GM19193 (cell line): ENCODE measurements around the gene MLLT3.

ENCODE experiments used
- POLR2A ChIP-seq: IDR thresholded peaks from 4 replicates; pipeline ENCODE4 v1.6.1; 2011; ENCODE audit not compliant: insufficient read depth, insufficient read length; ENCODE audit errors: extremely low read depth

Gene MLLT3

GRCh38 chr9:20500101-20500500 is 122.2 kb downstream of the MLLT3 start:
- no peak for TF ChIP-seq POLR2A

GRCh38 chr9:20499013-20499412 is 123.3 kb downstream of the MLLT3 start:
- no peak for TF ChIP-seq POLR2A

DNA sequence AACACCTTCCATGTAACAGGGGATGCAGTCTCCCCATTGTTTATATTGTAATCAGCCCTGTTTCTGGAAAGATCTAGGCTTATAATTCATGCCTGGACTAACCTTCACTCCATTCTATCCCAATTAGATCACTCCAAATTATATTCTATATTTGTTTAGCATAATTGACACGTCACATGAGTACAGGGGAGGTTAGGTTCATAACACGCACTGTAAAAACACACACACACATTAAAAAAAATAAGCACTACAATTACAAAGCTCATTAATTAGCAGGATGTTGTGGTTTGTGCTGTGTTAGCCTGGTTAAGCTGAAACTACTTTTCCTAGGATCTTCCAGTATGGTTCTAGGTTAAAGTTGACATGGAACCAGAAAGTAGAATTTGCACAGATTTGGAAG is 126.0 kb downstream of the MLLT3 start:
- no peak for TF ChIP-seq POLR2A

DNA sequence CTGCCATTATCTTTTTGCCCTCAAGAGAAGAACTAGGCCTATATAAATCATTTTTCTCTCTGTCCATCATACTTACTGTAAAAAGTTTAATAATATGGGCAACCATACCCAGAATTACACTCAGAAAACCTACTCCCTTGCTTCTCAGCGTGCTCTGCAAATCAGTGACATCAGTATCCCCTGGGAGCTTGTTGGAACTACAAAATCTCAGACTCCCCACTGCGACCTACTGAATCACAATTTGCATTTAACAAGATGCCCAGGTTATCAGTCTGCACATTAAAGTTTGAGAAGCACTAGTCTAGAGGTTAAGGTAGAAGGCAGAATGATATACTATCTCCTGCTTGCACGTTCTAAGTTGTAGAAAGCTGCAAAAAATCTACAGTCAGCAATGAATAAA is 127.2 kb downstream of the MLLT3 start:
- TF ChIP-seq POLR2A, result no peak

DNA sequence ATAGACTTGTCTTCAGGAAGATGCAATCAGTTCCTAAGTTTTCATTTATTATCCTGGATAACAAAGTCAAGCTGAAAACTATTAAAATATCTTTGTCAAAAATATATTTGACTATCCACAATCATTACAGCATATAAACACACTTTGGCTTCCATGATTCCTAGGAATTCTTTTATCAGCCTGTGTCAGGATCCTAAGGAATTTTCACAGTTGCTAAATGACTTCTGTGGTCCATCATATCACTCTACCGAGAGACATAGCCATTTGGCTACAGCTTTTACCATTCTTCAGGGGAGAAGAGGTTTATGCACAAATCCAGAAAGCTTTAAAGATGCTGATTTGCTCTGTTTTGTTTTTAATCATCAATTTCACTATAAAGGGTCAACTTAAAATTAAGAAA is 128.3 kb downstream of the MLLT3 start:
- TF ChIP-seq POLR2A, result no peak

DNA sequence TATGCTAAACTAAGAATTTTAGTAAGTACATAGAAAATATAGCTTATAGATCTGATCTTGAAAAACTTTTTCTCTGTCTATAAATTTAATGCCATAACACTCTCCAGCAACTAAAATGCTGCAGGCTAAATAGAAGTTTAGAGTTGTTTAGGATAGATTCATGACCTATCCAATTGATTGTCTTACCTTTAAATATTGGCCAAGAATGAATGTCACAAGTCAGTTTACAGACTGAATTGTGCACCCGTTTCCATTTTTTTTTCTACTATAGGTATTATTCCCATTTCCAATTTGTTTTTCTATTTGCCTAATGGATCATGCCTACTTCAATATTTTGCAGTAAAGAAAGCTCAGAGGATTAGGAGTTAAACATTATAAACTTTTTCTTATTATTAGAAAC is 129.5 kb downstream of the MLLT3 start:
- no peak for TF ChIP-seq POLR2A

GRCh38 chr9:20491612-20492011 is 130.7 kb downstream of the MLLT3 start:
- no peak for TF ChIP-seq POLR2A

GRCh38 chr9:20490246-20490834 is 132.0 kb downstream of the MLLT3 start:
- no peak for TF ChIP-seq POLR2A

GRCh38 chr9:20488691-20489090 is 133.6 kb downstream of the MLLT3 start:
- no peak for TF ChIP-seq POLR2A

DNA sequence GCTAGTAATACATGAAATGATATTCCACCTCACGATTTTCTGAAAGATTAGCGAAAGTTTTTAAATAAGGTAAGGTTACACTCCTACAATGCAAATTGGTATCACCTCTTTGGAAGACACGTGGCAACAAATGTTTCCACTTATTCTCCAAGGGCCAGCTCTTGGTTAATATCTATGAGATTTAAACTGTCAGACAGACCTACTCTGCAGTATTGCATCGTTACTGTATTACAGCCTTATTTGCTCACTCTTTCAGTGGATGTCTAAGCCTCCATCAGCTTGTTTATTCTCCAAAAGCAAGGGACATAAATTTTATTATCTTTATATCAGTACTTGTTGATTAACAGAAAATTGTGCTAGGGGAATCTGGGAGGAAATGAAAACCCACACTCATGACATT is 135.7 kb downstream of the MLLT3 start:
- TF ChIP-seq POLR2A, result no peak

DNA sequence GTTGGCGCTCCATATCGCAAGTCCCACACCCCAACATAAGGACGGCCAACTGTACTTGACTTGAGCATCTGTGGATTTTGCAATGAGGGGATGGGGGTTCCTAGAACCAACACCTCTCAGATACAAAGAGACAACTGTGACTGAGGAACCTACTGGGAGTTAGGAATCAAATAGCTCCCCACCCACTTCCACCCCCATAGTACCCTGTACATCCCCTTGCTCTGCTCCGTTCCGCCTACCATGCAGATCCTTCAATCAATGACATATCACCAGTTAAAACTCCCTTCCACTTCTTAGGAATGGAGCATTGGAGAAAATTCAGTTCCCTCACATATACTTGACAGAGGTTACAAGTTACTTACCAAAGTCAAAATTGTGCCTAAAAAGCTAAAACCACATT is 140.9 kb downstream of the MLLT3 start:
- TF ChIP-seq POLR2A, result no peak

GRCh38 chr9:20480249-20480648 is 142.1 kb downstream of the MLLT3 start:
- TF ChIP-seq POLR2A, result no peak

DNA sequence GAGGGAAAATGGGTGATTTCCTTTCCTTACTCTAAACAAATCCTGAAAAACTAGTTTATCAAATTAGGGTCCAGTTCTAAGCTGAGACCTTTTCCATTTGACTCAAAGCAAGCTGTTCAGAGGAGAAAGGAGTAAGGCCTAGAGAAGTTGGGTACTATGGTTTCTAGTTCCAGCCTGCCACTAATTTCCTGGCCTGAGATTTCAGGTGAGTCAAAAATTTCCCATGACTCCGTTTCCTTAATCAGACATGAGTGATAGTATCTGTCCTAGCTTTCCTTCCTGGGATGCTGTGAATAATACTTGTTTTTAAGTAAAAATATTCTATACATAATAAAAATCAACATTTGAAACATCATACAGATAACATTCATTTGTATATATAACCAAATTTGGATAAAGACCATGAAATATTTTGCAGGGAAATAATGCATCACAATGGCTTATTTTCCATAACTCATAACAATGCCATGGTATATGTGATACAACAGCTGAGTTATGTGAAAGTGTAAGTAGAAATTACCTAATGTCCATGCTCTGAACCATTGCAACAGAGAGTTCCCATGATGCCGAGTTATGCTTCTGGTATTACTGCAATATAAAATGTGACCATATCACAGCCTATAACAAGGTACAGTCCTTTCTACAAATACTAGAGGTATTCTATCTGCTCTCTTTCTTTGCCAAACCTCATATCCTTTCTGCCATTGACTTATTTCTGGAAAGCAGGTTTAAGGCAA is 142.7 kb downstream of the MLLT3 start:
- no peak for TF ChIP-seq POLR2A

GRCh38 chr9:20478786-20479185 is 143.5 kb downstream of the MLLT3 start:
- no peak for TF ChIP-seq POLR2A

DNA sequence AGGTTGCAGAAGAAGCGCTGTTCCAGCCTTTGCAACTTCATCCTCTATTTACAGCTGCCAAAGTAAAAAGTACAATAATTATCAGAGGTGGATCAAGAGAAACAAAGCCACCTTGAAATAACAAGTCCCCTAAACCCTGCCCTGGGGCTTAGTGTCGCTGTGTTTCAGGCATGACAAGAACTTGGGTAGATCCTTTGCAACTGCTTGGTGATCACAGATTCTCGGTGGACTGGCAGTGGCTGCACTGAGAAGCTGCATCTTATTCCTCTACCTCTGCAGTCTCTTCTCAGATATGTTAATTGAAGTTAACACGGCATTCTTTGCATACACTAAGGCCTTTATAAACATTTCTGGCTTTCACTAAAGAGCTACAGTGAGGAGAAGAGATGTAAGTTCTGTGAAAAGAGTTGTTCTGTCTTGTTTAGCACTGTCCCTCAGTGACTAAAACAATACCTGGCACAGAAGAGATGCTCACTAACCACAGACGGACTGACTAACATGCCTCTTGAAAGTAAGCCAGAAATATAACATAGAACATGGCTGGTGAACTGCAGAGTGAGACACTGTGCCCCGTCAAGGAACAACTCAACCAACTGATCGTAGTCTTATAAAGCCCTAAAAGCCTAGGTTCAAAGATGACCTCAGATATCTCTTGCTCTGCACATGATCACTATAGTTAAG is 144.2 kb downstream of the MLLT3 start:
- TF ChIP-seq POLR2A, result no peak
